Smooth muscle cell (in vitro differentiated cells): ENCODE measurements around the gene ZNF563. TPM values are rescaled to one million over a fixed set of nuclear protein-coding genes. Genes with fewer than 3 reads are reported as not detected.

Experiments
- DNase-seq: peaks from one replicate; lab custom pipeline; 2025; ENCODE audit not compliant: unreplicated experiment; lab: John Stamatoyannopoulos, UW
- H2AFZ ChIP-seq: fragments of 200-600 bp; sonication (generic); 2 replicates; pipeline ENCODE4 v1.6.0; 2016; ENCODE audit warnings: antibody characterized with exemption, low read depth, mild to moderate bottlenecking
- H3F3A ChIP-seq: fragments of 200-600 bp; sonication (generic); 2 replicates; pipeline ENCODE4 v1.6.0; 2017; ENCODE audit warnings: antibody characterized with exemption, low read depth
- H3K27ac ChIP-seq: fragments of 200-600 bp; sonication (generic); 2 replicates; pipeline ENCODE4 v1.5.1; 2016; ENCODE audit warnings: low read depth, mild to moderate bottlenecking
- H3K27me3 ChIP-seq: fragments of 200-600 bp; sonication (generic); 2 replicates; pipeline ENCODE4 v1.6.1; 2016; ENCODE audit warnings: low read depth, mild to moderate bottlenecking
- H3K36me3 ChIP-seq: fragments of 200-600 bp; sonication (generic); 2 replicates; pipeline ENCODE4 v1.5.1; 2016; ENCODE audit warnings: low read depth
- H3K4me1 ChIP-seq: fragments of 200-600 bp; sonication (generic); 2 replicates; pipeline ENCODE4 v1.5.1; 2016; ENCODE audit warnings: low read depth
- H3K4me2 ChIP-seq: fragments of 200-600 bp; sonication (generic); 2 replicates; pipeline ENCODE4 v1.6.0; 2016; ENCODE audit warnings: mild to moderate bottlenecking
- H3K4me3 ChIP-seq: fragments of 200-600 bp; sonication (generic); 2 replicates; pipeline ENCODE4 v1.5.1; 2016; ENCODE audit warnings: mild to moderate bottlenecking
- H3K79me2 ChIP-seq: fragments of 200-600 bp; sonication (generic); 2 replicates; pipeline ENCODE4 v1.6.0; 2016; ENCODE audit warnings: low read depth, mild to moderate bottlenecking
- H3K9ac ChIP-seq: fragments of 200-600 bp; sonication (generic); 2 replicates; pipeline ENCODE4 v1.6.0; 2016; ENCODE audit warnings: low read depth
- H3K9me3 ChIP-seq: fragments of 200-600 bp; sonication (generic); replicated peaks from 2 replicates; pipeline ENCODE4 v1.5.1; 2016; ENCODE audit warnings: low read depth
- H4K20me1 ChIP-seq: fragments of 200-600 bp; sonication (generic); 2 replicates; pipeline ENCODE4 v1.6.0; 2016; ENCODE audit warnings: low read depth
- WGBS: methylation state at CpG from one replicate; pipeline ENCODE4 v1.1.7; 2016; ENCODE audit warnings: low lambda C conversion rate; 5-methylcytosine and 5-hydroxymethylcytosine counted together
- polyA plus RNA-seq: library from polyadenylated mRNA; unstranded; fragments of >200 nt; fragmentation: Nextera tagmentation; extraction: Ambion mirVana; gene quantifications from 2 replicates; pipeline ENCODE4 v1.2.1, GENCODE V29; 2016
- total RNA-seq: library from RNA; depleted of rRNA; stranded (reverse); fragments of >200 nt; gene quantifications from 2 replicates; pipeline ENCODE4 v1.2.3, GENCODE V29; 2014
- TF ChIP-seq, protein P1 (sequence below): fragments of 200-600 bp; sonication (generic); IDR thresholded peaks from 2 replicates; pipeline ENCODE4 v1.5.1; 2017; ENCODE audit warnings: borderline replicate concordance, mild to moderate bottlenecking, antibody characterized with exemption; ENCODE audit not compliant: insufficient read depth, poor library complexity, severe bottlenecking

The ZNF563 gene
- total and polyA plus RNA-seq, 2 experiments from 2014 or later = 1.1 to 6.7 TPM

DNA sequence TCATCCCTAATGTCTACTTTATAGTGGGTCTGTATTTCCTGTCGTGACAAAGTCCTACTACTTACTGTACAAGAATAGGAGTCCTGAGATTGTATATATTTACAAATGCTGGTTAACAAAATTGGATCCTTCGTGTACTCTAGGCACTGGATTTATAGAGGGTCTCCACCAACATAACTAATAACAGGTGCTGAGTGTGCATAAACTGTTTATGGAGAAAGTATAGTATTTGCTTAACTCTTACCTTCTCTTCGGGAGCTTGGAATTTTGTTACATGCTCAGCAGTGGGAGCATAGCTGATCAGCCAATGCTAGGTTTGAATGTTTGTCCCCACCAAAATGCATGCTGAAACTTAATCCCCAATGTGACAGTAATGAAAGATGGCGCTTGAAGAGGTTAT, 19.9 kb upstream of the ZNF563 start:
- Histone ChIP-seq H3K36me3 (peaks cover 33% of the 10 kb centered on the region), H2AFZ (no peak overlapping the region), H3K9ac (no peak overlapping the region), H3F3A (no peaks in the 10 kb centered on the region), H3K4me3 (no peak overlapping the region), H4K20me1 (no peaks in the 10 kb centered on the region), H3K79me2 (no peaks in the 10 kb centered on the region), H3K27me3 (no peaks in the 10 kb centered on the region), H3K4me1 (no peaks in the 10 kb centered on the region), H3K4me2 (no peak overlapping the region), H3K27ac (no peak overlapping the region), H3K9me3 (peaks cover 45% of the 10 kb centered on the region)
- no peak for DNase-seq
- TF ChIP-seq, protein P1, sequence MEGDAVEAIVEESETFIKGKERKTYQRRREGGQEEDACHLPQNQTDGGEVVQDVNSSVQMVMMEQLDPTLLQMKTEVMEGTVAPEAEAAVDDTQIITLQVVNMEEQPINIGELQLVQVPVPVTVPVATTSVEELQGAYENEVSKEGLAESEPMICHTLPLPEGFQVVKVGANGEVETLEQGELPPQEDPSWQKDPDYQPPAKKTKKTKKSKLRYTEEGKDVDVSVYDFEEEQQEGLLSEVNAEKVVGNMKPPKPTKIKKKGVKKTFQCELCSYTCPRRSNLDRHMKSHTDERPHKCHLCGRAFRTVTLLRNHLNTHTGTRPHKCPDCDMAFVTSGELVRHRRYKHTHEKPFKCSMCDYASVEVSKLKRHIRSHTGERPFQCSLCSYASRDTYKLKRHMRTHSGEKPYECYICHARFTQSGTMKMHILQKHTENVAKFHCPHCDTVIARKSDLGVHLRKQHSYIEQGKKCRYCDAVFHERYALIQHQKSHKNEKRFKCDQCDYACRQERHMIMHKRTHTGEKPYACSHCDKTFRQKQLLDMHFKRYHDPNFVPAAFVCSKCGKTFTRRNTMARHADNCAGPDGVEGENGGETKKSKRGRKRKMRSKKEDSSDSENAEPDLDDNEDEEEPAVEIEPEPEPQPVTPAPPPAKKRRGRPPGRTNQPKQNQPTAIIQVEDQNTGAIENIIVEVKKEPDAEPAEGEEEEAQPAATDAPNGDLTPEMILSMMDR = no peak
- 89% methylated on average over 4 of the region's 4 CpGs for WGBS

DNA sequence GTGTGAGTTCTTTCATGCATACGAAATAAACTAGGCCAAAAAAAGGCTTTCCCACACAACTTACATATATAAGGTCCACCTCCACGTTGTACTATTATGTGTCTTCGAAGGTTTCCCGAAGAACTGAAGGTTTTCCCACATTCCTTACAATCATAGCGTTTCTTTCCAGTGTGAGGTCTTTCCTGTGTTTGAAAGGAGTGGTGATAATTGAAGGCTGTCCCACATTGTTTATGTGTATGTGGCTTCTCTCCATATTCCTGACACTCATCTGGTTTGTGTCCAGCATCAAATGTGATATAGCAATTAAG, 17.4 kb upstream of the ZNF563 start:
- H3K4me2 ChIP-seq = no peak overlapping the region
- 94% methylated on average over 5 of the region's 5 CpGs for WGBS
- H3K27me3 ChIP-seq = no peaks in the 10 kb centered on the region
- no peaks in the 10 kb centered on the region for H3F3A ChIP-seq
- H2AFZ ChIP-seq = no peak overlapping the region
- DNase-seq = no peak
- H3K4me3 ChIP-seq = no peak overlapping the region
- TF ChIP-seq, protein P1 = no peak
- no peaks in the 10 kb centered on the region for H3K4me1 ChIP-seq
- peaks cover 33% of the 10 kb centered on the region for H3K36me3 ChIP-seq
- H3K27ac ChIP-seq = no peak overlapping the region
- no peaks in the 10 kb centered on the region for H3K79me2 ChIP-seq
- H3K9me3 ChIP-seq = peaks cover 47% of the 10 kb centered on the region
- H4K20me1 ChIP-seq = no peaks in the 10 kb centered on the region
- no peak overlapping the region for H3K9ac ChIP-seq

DNA sequence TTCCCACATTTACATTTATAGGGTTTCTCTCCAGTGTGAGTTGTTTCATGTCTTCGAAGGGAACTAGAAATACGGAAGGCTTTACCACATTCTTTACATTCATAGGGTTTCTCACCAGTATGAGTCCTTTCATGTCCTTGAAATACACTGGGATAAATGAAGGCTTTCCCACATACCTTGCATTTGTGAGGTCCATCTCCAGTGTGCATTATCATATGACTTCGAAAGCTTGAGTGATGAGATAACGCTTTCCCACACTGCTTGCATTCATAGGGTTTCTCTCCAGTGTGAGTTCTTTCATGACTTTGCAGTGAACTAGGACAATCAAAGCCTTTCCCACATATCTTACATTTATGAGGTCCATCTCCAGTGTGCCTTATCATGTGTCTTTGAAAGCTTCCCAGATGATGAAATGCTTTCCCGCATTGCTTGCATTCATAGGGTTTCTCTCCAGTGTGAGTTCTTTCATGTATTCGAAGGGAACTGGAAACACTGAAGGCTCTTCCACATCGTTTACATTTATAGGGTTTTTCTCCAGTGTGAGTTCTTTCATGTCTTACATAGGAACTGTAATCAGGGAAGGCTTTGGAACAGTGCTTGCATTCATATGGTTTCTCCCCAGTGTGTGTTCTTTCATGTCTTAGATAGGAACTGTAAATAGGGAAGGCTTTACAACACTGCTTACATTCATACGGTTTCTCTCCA, 16.9 kb upstream of the ZNF563 start:
- Histone ChIP-seq H3K4me3 (no peak overlapping the region), H3K9ac (no peak overlapping the region), H3K4me2 (no peak overlapping the region), H3K4me1 (no peaks in the 10 kb centered on the region), H3K9me3 (peaks cover 47% of the 10 kb centered on the region), H3F3A (no peaks in the 10 kb centered on the region), H2AFZ (no peak overlapping the region), H3K36me3 (peaks cover 33% of the 10 kb centered on the region), H3K27me3 (no peaks in the 10 kb centered on the region), H4K20me1 (no peaks in the 10 kb centered on the region), H3K27ac (no peak overlapping the region), H3K79me2 (no peaks in the 10 kb centered on the region)
- WGBS = 96% methylated on average over 8 of the region's 8 CpGs
- DNase-seq = no peak
- TF ChIP-seq, protein P1 = no peak

DNA sequence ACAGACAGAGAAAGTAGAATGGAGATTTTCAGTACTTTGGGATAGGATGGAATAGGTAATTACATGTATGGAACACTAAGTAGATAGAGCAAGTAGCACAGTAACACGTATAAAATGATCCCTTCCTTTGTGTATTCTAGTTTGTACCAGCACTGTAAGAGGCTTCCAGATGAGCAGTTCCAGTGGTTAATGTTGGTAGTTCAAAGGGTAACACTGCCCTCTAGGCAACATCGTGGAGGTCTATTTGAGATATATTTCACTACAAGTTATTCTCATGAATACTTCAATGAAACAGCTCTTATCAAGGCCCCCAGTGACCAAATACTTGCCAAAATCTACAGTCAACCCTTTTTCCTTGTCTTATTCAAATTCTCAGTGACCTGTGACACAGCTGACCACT, 13.5 kb upstream of the ZNF563 start:
- Histone ChIP-seq H3K27me3 (no peaks in the 10 kb centered on the region), H3K4me3 (no peak overlapping the region), H3K4me2 (no peak overlapping the region), H3K9ac (no peak overlapping the region), H3F3A (no peaks in the 10 kb centered on the region), H3K27ac (no peak overlapping the region), H3K9me3 (peaks cover 40% of the 10 kb centered on the region), H3K79me2 (no peaks in the 10 kb centered on the region), H3K4me1 (no peaks in the 10 kb centered on the region), H2AFZ (no peak overlapping the region), H4K20me1 (no peaks in the 10 kb centered on the region), H3K36me3 (peaks cover 28% of the 10 kb centered on the region)
- no peak for DNase-seq
- TF ChIP-seq, protein P1 = no peak
- 90% methylated on average over 2 of the region's 2 CpGs for WGBS
